Keratinocyte (primary cell): ENCODE data around the gene UGT1A1.

Experiments used
- EZH2 ChIP-seq: IDR thresholded peaks from one replicate; pipeline ENCODE4 v1.6.1; 2012; ENCODE audit warnings: inconsistent platforms, mild to moderate bottlenecking, low read length, moderate library complexity
- TF ChIP-seq, protein P1 (sequence below), 3 experiments: IDR thresholded peaks in 1 of 3; conservative IDR thresholded peaks in 1 of 3; optimal IDR thresholded peaks in 1 of 3; 2 replicates in 2 of 3; 3 replicates in 1 of 3; pipeline versions ENCODE3 to v1.5.1; 2011; ENCODE audit warnings: low read length in 3 of 3, mild to moderate bottlenecking in 3 of 3, moderate library complexity in 2 of 3, control low read depth in 1 of 3, inconsistent platforms in 1 of 3; ENCODE audit not compliant: insufficient read depth in 2 of 3; ENCODE audit errors: extremely low read depth in 1 of 3

GRCh38 chr2:233761040-233761769 is 1.1 kb downstream of the UGT1A1 start:
- TF ChIP-seq, protein P1, sequence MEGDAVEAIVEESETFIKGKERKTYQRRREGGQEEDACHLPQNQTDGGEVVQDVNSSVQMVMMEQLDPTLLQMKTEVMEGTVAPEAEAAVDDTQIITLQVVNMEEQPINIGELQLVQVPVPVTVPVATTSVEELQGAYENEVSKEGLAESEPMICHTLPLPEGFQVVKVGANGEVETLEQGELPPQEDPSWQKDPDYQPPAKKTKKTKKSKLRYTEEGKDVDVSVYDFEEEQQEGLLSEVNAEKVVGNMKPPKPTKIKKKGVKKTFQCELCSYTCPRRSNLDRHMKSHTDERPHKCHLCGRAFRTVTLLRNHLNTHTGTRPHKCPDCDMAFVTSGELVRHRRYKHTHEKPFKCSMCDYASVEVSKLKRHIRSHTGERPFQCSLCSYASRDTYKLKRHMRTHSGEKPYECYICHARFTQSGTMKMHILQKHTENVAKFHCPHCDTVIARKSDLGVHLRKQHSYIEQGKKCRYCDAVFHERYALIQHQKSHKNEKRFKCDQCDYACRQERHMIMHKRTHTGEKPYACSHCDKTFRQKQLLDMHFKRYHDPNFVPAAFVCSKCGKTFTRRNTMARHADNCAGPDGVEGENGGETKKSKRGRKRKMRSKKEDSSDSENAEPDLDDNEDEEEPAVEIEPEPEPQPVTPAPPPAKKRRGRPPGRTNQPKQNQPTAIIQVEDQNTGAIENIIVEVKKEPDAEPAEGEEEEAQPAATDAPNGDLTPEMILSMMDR (optimal IDR thresholded peaks at IDR 0.05 in 1 of 3, IDR thresholded peaks at IDR 0.05 in 1 of 3, conservative IDR thresholded peaks at IDR 0.05 in 1 of 3; ENCODE audit: extremely low read depth in 1 of 3, insufficient read depth in 2 of 3, low read length in 3 of 3) = no peak
- no peak for TF ChIP-seq EZH2
